ENCODE measurements around the gene CMIP. TPM values are rescaled to one million over a fixed set of nuclear protein-coding genes. Genes with fewer than 3 reads are reported as not detected.

Gene CMIP
- total and polyA plus RNA-seq, 7 donors, result 1.4 to 8.9 (median 4.1) TPM

DNA sequence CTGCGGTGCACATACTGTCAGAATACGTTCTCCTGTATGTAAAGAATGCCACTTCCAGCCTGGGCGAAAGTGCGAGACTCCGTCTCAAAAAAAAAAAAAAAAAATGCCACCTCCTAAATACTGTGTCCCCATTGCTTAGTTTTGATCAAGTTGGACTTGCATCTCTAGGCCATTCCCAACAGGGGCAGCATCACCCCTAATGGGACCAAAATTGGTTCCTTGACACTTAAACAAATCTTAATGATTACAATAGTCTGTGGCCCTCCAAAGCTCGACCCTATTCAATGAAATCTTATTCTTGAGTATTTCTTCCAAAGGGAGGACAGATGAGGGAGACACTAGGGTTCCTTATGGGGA lies 179.8 kb downstream of the CMIP start:
- ATAC-seq, result no peak
- TF ChIP-seq, protein P1, sequence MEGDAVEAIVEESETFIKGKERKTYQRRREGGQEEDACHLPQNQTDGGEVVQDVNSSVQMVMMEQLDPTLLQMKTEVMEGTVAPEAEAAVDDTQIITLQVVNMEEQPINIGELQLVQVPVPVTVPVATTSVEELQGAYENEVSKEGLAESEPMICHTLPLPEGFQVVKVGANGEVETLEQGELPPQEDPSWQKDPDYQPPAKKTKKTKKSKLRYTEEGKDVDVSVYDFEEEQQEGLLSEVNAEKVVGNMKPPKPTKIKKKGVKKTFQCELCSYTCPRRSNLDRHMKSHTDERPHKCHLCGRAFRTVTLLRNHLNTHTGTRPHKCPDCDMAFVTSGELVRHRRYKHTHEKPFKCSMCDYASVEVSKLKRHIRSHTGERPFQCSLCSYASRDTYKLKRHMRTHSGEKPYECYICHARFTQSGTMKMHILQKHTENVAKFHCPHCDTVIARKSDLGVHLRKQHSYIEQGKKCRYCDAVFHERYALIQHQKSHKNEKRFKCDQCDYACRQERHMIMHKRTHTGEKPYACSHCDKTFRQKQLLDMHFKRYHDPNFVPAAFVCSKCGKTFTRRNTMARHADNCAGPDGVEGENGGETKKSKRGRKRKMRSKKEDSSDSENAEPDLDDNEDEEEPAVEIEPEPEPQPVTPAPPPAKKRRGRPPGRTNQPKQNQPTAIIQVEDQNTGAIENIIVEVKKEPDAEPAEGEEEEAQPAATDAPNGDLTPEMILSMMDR (IDR thresholded peaks at IDR 0.05), result no peak
- intact Hi-C loops (cut with DNase I), result loop anchor here in 1 of 2 donors (5.0 kb wide), 1 partner anchor 98 kb away; no protein-coding TSS in a partner anchor

DNA sequence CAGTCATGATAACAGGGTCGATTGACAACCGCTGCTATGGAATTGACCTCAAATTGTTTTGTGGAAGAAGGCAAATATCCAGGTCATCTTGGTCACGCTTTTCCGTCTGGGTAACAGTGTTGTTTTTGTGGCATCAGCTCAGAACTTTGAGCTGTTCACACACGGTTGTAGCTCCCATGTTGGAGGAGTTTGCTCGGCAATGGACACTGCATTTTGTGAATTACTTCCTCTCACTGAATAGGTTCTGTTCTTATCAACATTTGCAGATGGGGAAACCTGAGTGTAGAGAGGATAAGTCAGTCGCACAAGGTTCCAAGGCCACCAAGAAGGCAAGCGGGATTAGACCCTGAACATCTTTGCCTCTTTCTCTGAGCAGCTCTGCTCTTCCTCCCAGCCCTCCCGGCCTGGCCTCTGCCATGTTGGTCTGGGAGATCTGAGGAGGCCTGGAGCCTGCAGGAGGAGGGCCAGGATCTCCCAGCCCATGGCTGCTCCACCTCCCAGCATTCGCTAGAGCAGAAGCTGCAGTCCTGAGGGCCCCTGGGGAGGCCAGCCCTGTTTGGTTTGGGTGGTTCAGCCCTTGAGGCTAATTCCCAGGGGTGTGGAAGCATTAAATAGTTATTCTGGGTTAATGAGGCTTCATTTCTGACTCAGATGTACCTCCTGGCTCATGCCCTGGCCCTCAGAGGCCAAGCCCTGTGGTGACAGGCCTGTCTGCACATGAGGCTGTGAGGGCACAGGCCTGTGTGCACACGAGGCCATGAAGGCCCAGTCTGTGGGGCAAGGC lies 180.3 kb downstream of the CMIP start:
- Histone ChIP-seq H3K9me3 (no peaks in the 10 kb centered on the region), H3K4me3 (no peak overlapping the region), H3K4me1 (no peaks in the 10 kb centered on the region), H3K36me3 (ENCODE audit: insufficient read depth in 1 of 2, low read depth in 1 of 2) (no peaks in the 10 kb centered on the region), H3K27me3 (ENCODE audit: insufficient read depth in 3 of 3, low read length in 2 of 3) (no peaks in the 10 kb centered on the region), H3K27ac (no peak overlapping the region)
- WGBS, 3 donors, result 74 to 85% (median 79%) methylated on average over 11 of the region's 11 CpGs
- intact Hi-C loops (cut with DNase I), result loop anchor here in 1 of 2 donors (5.0 kb wide), 1 partner anchor 97 kb away; no protein-coding TSS in a partner anchor
- TF ChIP-seq, protein P1 (IDR thresholded peaks at IDR 0.05), result no peak
- DNase-seq (no peak), ATAC-seq (no peak)

More for the DNA sequence above, 179.8 kb downstream of the CMIP start:
- DNase-seq, result no peak
- no peaks in the 10 kb centered on the region for H3K4me1 ChIP-seq
- H3K27ac ChIP-seq, result no peak overlapping the region
- no peaks in the 10 kb centered on the region for H3K27me3 ChIP-seq (ENCODE audit: insufficient read depth in 3 of 3, low read length in 2 of 3)
- no peak overlapping the region for H3K4me3 ChIP-seq
- WGBS, 3 donors, result 95 to 98% (median 96%) methylated on average over 6 of the region's 6 CpGs
- H3K9me3 ChIP-seq, result no peaks in the 10 kb centered on the region
- no peaks in the 10 kb centered on the region for H3K36me3 ChIP-seq (ENCODE audit: insufficient read depth in 1 of 2, low read depth in 1 of 2)

DNA sequence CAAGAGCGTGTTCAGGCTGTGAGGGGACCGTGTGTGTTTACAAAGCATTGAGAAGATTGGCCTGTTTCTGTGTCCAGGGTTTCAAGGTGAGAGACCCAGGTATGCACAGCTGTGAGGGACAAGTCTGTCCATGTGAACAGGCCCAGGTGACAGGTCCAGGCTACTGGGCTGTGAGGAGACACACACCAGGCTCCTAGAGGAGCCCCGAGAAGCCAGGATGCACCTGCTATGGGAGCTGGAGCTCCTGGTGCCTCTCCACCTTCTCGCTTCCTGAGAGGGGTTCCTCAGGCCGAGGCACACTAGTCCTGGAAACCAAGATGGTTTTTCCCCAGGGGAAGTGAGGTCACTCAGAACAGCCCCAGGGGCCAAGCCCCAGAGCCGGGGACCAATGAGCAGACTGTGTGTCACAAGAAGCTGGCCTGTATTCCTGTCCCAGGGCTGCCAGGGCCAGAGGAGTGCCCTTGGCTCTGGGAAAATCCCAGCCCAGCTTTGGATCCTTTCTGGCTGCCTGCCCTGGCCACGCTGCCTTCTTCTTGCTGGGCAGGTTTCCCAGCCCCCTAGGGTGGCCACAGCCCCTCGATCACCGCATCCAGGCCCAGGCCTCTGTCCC lies 181.0 kb downstream of the CMIP start:
- H3K4me1 ChIP-seq, result no peaks in the 10 kb centered on the region
- H3K36me3 ChIP-seq (ENCODE audit: insufficient read depth in 1 of 2, low read depth in 1 of 2), result no peaks in the 10 kb centered on the region
- intact Hi-C loops (cut with DNase I), result no loop called here
- WGBS, 3 donors, result 47 to 57% (median 57%) methylated on average over 9 of the region's 9 CpGs
- DNase-seq (peak in 1 of 2 donors; percentile 41), ATAC-seq (peak in 3 of 4 donors; percentile 37 to 59 (median 45))
- TF ChIP-seq, protein P1 (IDR thresholded peaks at IDR 0.05), result no peak
- H3K9me3 ChIP-seq, result no peaks in the 10 kb centered on the region
- H3K27me3 ChIP-seq (ENCODE audit: insufficient read depth in 3 of 3, low read length in 2 of 3), result no peaks in the 10 kb centered on the region
- no peak overlapping the region for H3K27ac ChIP-seq
- H3K4me3 ChIP-seq, result no peak overlapping the region

DNA sequence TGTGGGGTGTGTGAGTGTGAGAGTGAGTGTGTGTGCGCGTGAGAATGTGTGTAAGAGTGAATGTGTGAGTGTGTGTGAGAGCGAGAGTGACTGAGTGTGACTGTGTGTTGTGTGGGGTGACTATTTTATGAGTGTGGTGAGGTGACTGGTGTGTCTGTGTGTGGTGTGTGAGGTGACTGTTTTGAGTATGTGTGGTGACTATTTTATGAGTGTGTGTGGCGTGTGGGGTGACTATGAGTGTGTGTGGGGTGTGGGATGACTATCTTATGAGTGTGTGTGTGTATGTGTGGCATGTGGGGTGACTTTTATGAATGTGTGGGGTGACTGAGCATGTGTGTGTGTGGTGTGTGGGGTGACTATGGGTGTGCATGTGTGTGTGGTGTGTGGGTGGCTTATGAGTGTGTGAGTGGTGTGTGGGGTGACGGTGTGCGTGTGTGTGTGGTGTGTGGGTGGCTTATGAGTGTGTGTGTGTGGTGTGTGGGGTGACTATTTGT lies 181.6 kb downstream of the CMIP start:
- ATAC-seq (no peak), DNase-seq (no peak)
- Histone ChIP-seq H3K36me3 (ENCODE audit: insufficient read depth in 1 of 2, low read depth in 1 of 2) (no peaks in the 10 kb centered on the region), H3K9me3 (no peaks in the 10 kb centered on the region), H3K4me3 (no peak overlapping the region), H3K4me1 (no peaks in the 10 kb centered on the region), H3K27ac (no peak overlapping the region), H3K27me3 (ENCODE audit: insufficient read depth in 3 of 3, low read length in 2 of 3) (no peaks in the 10 kb centered on the region)
- 78 to 89% (median 82%) methylated on average over 6 of the region's 6 CpGs for WGBS, 3 donors
- TF ChIP-seq, protein P1 (IDR thresholded peaks at IDR 0.05), result no peak
- intact Hi-C loops (cut with DNase I), result no loop called here
